HEK293T (cell line): ENCODE results near the gene TMEM106A.
"Not testable (repeated sequence)": the region's sequence is repeated elsewhere in the genome, so short reads cannot be mapped to it uniquely, and the experiment has no call there.

ENCODE experiments used
- CTCF ChIA-PET: fragments of 350-600 bp; formaldehyde crosslinking; extraction: SDS; loops from one replicate; lab custom pipeline; 2021; ENCODE audit warnings: antibody characterized with exemption, inconsistent platforms; lab: Yijun Ruan, JAX
- POLR2A ChIA-PET: fragments of 350-600 bp; formaldehyde crosslinking; extraction: SDS; loops from one replicate; lab custom pipeline; 2020; ENCODE audit warnings: antibody characterized with exemption, inconsistent platforms; lab: Yijun Ruan, JAX
- DNase-seq: peaks from one replicate; pipeline ENCODE4 v3.0.0; 2012; ENCODE audit warnings: mixed read lengths; ENCODE audit errors: extremely low spot score
- ARNT ChIP-seq: fragments of 450-650 bp; IDR thresholded peaks from 2 replicates; pipeline ENCODE4 v1.6.1; 2017; ENCODE audit warnings: mild to moderate bottlenecking
- BHLHE40 ChIP-seq: fragments of 450-650 bp; IDR thresholded peaks from 2 replicates; pipeline ENCODE4 v1.6.1; 2016; ENCODE audit warnings: mild to moderate bottlenecking, moderate library complexity, borderline replicate concordance
- CTBP1 ChIP-seq: fragments of 450-650 bp; IDR thresholded peaks from 2 replicates; pipeline ENCODE4 v1.6.1; 2016; ENCODE audit warnings: borderline replicate concordance
- ELF4 ChIP-seq: fragments of 450-650 bp; IDR thresholded peaks from 2 replicates; pipeline ENCODE4 v1.6.1; 2017; ENCODE audit warnings: antibody characterized with exemption
- FOXK2 ChIP-seq: fragments of 450-650 bp; IDR thresholded peaks from 2 replicates; pipeline ENCODE4 v1.6.1; 2016; ENCODE audit warnings: mild to moderate bottlenecking
- HDGF ChIP-seq: fragments of 450-650 bp; IDR thresholded peaks from 2 replicates; pipeline ENCODE4 v1.6.1; 2017; ENCODE audit warnings: antibody characterized with exemption, borderline replicate concordance
- L3MBTL2 ChIP-seq: fragments of 450-650 bp; conservative IDR thresholded peaks from 2 replicates; pipeline ENCODE4 v1.6.1; 2016; ENCODE audit warnings: mild to moderate bottlenecking
- LEF1 ChIP-seq: fragments of 450-650 bp; IDR thresholded peaks from 2 replicates; pipeline ENCODE4 v1.6.1; 2017; ENCODE audit warnings: mild to moderate bottlenecking, borderline replicate concordance
- NFRKB ChIP-seq: fragments of 450-650 bp; IDR thresholded peaks from 2 replicates; pipeline ENCODE4 v1.6.1; 2016; ENCODE audit warnings: mild to moderate bottlenecking, moderate library complexity
- SP1 ChIP-seq: fragments of 450-650 bp; IDR thresholded peaks from 2 replicates; pipeline ENCODE4 v1.6.1; 2017
- TARDBP ChIP-seq: fragments of 450-650 bp; IDR thresholded peaks from 2 replicates; pipeline ENCODE4 v1.6.1; 2016
- TF ChIP-seq, protein P1 (sequence below): fragments of 450-650 bp; IDR thresholded peaks from 2 replicates; pipeline ENCODE4 v1.6.1; 2016

Gene TMEM106A, protein sequence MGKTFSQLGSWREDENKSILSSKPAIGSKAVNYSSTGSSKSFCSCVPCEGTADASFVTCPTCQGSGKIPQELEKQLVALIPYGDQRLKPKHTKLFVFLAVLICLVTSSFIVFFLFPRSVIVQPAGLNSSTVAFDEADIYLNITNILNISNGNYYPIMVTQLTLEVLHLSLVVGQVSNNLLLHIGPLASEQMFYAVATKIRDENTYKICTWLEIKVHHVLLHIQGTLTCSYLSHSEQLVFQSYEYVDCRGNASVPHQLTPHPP

DNA sequence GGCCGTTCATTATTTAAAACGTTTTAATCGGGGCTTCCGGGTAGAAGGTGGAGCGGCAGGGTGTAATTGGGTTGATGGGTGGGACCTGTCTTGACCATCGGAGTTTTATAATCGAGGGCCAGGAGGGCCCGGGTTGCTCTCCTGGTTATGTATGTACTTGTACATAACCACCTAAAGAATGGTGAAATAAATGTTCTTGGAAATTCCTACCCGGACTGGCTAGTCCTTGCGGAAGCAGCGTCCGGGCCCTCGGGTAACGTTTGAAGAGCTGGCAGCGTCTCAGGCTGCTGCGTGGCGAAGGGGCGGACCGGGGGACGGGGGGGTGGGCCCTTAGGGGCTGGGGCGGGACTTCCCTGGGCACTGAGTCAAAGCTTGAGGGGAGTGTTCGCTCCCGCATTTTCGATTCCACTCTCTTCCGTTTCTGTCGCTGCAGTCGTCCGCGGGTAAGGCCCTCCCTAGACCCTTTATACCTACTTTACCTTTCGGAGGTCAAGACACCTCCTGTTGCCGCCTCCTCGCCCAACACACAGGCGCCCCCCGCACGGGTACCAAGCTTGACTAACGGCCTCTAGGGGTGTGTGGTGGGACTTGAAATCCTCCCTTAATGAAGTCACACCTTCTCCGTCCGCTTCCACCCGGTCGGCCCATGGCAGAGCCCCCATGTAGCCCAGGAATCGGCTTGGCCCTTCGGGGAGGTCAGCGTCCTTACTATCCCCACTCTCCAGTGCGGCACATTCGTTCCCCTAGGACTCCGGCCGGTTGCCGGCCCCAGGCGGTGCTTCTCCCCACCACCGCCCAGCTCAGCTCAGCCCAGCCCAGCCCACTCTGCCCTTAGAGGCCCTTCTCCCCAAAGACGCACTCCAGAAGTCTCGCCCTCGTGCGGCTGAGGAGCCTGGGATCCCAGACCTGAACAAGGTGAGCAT, at the start of gene TMEM106A:
TSS of gene TMEM106A (plus strand) at position 396 of the 923 bp plus-strand sequence. CDS start 1,167 bp downstream, outside the sequence.
- POLR2A ChIA-PET: interaction anchor here (0.8 to 2.2 kb wide), 3 partner anchors 104 to 157 kb away, joined by 3 to 16 read pairs (median 8); no protein-coding TSS in a partner anchor
- DNase-seq: no peak
- CTCF ChIA-PET: no interaction called here

DNA sequence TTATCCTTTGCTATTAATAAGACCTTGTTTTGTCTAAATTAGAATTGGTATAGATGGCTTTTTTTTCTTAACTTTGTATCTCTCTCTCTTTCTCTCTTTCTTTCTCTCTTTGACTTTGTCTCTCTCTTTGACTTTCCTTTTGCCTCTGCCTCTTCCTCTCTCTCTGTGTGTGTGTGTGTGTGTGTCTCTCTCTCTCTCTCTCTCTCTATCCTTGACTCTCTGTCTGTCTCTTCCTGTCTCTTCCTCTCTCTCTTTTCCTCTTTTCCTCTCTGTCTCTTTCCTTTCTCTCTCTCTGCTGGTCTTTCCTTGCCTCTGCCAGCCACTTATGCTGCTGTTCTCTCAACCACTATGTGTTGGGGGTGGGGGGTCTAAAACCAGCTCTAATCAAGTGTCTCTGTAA, 45.7 kb upstream of the TMEM106A start:
- DNase-seq, CTCF ChIA-PET, POLR2A ChIA-PET: not testable (repeated sequence)

More for the DNA sequence above, at the start of gene TMEM106A:
- TF ChIP-seq HDGF (no peak), CTBP1 (no peak), L3MBTL2 (no peak), LEF1 (no peak), TARDBP (no peak)

DNA sequence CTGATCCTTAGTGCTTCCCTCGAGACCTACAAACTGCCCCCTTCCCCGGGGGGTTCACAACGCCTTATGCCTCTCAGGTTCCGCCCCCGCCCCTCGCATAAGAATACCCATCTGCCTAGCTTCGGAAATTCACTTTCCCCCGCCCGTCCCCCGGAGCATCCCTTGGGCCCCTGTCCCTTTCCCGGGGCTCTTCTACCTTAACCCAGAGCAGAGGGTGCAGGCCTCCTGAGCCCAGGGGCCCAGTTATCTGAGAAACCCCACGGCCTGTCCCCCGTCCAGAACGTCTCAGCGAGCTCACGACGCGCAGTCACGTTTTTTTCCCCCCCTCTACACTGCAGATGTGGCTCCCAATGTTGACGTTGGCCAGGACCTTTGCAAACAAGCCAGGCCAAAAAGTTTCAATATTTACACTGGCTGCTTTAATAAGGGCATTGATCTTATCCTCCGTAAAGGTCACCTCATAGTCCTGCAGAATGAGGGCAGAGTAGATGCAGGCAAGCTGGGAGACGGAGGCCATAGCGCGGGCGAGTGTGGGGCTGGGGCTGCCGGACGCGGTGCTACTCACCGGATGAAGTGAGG, 42.0 kb upstream of the TMEM106A start:
- TF ChIP-seq HDGF (no peak), L3MBTL2 (peak; percentile 89)
- ChIA-PET CTCF (interaction anchor here (0.6 to 1.0 kb wide), 2 partner anchors 48 to 200 kb away, joined by 3 read pairs; no protein-coding TSS in a partner anchor), POLR2A (interaction anchor here (0.6 to 2.5 kb wide), 15 partner anchors 19 to 224 kb away, joined by 3 to 27 read pairs (median 4); partner anchors contain the start of genes BRCA1 and RPL27)
- peak; percentile 21 for DNase-seq

DNA sequence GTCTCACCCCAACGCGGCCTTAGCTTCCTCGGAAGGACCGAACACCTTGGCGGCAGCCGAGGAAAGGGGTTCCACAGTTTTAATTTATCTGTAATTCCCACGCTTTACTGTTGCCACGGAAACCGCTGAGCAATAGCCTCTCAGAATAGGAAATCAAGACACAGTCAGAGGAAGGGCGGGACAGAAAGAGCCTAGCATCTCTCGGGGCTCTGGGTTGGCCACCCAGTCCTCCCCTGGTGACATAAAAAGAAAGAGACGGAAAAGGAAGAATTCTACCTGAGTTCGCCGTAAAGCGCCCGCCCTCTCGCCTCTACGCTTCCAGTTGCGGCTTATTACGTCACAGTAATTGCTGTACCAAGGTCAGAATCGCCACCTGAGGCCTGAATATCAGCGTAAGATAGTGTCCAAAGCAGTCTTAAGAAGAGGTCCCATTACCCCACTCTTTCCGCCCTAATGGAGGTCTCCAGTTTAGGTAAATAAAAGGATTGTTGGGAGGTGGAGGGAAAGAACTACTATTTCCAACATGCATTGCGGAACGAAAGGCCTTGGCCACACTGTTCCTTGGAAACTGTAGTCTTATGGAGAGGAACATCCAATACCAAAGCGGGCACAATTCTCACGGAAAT, 41.4 kb upstream of the TMEM106A start:
- POLR2A ChIA-PET: interaction anchor here (0.6 to 2.5 kb wide), 12 partner anchors 20 to 224 kb away, joined by 3 to 27 read pairs (median 4); partner anchors contain the start of gene BRCA1
- peak; percentile 87 for DNase-seq
- CTCF ChIA-PET: interaction anchor here (1.0 kb wide), 1 partner anchor 199 kb away, joined by 3 read pairs; no protein-coding TSS in a partner anchor
- TF ChIP-seq HDGF (no peak), LEF1 (no peak), NFRKB (no peak), SP1 (no peak), BHLHE40 (no peak), ELF4 (peak; percentile 53)

DNA sequence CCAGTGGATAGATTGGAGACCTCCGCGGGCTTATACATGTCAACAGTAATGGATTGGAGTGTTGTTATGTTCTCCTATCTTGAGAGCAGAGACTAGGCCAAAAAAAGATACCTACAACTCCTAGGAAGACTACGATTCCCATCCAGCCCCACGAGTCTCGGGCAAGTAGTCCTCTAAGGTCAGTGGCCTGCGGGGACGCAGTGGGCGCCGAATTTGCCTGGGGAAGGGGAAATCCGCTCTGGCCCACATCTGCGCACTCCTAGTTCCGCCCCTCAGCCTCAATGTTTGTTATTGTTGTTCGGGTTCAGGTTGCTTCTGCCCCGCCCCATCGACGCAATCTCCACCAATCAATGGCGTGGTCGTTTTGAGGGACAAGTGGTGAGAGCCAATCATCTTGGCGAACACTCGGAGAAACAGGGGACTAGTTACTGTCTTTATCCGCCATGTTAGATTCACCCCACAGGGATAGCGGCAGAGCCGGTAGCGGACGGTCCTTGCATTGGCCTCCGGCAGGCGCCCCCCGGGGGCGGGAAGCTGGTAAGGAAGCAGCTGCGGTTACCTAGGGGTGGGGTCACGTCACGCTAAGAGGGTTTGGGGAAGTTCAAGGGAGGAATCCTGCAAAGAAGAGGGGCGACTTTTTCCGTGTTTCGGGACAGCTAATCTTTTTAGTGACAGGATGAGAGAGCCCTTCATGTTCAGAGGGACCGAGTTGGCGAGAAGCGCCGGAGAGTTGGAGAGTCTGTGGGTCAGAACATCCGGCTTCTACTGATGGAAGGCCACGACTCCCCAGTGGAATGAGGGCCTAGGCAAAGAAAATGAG, 40.7 kb upstream of the TMEM106A start, which contains the start of gene NBR1:
TSS of gene NBR1 (plus strand) at position 449 of the 820 bp plus-strand sequence. CDS start 4,586 bp downstream, outside the sequence.
- DNase-seq: peak; percentile 93
- POLR2A ChIA-PET: interaction anchor here (0.7 to 2.6 kb wide), 11 partner anchors 29 to 227 kb away, joined by 3 to 49 read pairs (median 4); partner anchors contain the start of gene BRCA1
- CTCF ChIA-PET: interaction anchor here (0.6 to 1.5 kb wide), 5 partner anchors 22 to 168 kb away, joined by 3 read pairs; partner anchors contain the start of genes BRCA1 and VAT1
- no peak for TF ChIP-seq BHLHE40
- TF ChIP-seq, protein P1, sequence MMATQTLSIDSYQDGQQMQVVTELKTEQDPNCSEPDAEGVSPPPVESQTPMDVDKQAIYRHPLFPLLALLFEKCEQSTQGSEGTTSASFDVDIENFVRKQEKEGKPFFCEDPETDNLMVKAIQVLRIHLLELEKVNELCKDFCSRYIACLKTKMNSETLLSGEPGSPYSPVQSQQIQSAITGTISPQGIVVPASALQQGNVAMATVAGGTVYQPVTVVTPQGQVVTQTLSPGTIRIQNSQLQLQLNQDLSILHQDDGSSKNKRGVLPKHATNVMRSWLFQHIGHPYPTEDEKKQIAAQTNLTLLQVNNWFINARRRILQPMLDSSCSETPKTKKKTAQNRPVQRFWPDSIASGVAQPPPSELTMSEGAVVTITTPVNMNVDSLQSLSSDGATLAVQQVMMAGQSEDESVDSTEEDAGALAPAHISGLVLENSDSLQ: peak; percentile 99
- TF ChIP-seq SP1: no peak
- no peak for TF ChIP-seq ARNT
- peak; percentile 83 for TF ChIP-seq FOXK2

DNA sequence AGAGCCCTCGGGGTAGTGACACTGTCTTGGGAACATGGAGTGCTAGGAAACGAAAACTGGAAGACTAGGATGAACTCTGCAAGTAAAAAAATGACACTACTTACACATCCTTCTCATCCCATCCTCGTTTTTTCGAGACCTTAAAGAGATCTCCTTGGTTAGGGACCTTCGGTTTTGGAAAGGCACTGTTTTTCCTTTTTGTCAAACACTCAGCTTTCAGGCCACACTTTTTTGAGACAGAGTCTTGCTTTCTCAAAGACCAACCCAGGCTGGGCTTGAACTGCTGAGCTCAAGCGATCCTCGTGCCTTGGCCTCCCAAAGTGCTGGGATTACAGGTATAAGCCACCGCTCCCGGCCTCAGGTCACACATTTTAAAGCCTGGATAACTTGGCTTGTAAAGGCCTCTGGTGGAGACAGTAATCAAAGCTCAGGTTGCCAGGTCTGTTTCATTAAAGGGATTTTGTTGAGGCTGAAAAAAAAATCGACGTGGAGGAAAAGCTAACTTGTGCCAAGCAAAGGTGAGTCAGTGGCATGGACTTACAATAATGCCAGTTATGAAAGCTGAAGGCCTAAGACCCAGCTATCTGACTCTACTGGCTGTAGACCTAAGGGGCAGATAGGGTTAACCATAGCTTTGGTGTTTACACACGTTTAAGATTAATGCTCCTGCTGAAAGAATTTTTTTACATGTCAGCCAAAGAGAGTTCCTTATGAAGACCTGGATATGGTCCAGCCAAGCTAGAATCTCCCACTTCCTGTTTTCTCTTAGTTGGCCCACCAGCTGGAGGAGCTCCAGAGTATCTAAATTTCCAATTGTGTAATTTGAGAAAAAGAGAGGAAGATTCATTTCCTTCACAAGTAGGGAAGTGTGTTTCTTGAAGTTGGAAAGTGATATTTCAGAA, 39.8 kb upstream of the TMEM106A start:
- ChIA-PET POLR2A (interaction anchor here (0.7 to 2.6 kb wide), 15 partner anchors 8 to 226 kb away, joined by 3 to 49 read pairs (median 4); partner anchors contain the start of gene BRCA1), CTCF (interaction anchor here (0.6 to 1.5 kb wide), 4 partner anchors 47 to 530 kb away, joined by 3 read pairs; partner anchors contain the start of genes BRCA1 and VAT1)
- TF ChIP-seq ELF4: peak; percentile 42; the same call in 1 of the 2 replicates
- TF ChIP-seq, protein P1: no peak
- no peak for DNase-seq
